NCI-H2196 (cell line): ENCODE measurements around the gene DIP2A.
"Not testable (repeated sequence)": the region's sequence is repeated elsewhere in the genome, so short reads cannot be mapped to it uniquely, and the experiment has no call there.

Experiments
- DNase-seq: peaks from one replicate; lab custom pipeline; 2025; ENCODE audit not compliant: unreplicated experiment; lab: John Stamatoyannopoulos, UW

The DIP2A gene

GRCh38 chr21:46554431-46555224 lies 95.9 kb downstream of the DIP2A start:
- DNase-seq, result peak; percentile 24

- DNase-seq, result no peak
Measured at GRCh38 chr21:46555225-46555617, 96.5 kb downstream of the DIP2A start.

GRCh38 chr21:46555678-46556077 lies 97.0 kb downstream of the DIP2A start:
- DNase-seq, result no peak

- DNase-seq, result no peak
Measured at GRCh38 chr21:46556802-46557201, 98.1 kb downstream of the DIP2A start.

GRCh38 chr21:46557469-46557868 lies 98.8 kb downstream of the DIP2A start:
- DNase-seq, result no peak

DNA sequence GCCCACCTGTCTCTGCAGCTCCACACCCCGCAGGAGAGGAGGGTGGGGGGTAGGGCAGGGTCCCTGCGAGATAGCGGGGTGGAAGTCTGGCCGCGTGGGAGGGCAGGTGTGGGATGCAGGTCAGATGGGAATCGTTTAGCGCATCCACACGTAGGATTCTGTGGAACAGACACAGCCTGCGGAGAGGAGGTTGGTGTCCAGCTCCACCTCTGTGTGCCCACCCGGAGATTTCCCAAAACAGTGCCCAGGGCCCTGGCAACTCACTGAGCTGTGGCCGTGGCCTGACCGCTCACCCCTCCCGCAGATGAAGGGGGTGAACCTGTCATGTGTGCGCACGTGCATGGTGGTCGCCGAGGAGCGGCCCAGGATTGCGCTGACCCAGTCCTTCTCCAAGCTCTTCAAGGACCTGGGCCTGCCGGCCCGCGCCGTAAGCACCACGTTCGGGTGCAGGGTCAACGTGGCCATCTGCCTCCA lies 99.3 kb downstream of the DIP2A start:
- no peak for DNase-seq

DNA sequence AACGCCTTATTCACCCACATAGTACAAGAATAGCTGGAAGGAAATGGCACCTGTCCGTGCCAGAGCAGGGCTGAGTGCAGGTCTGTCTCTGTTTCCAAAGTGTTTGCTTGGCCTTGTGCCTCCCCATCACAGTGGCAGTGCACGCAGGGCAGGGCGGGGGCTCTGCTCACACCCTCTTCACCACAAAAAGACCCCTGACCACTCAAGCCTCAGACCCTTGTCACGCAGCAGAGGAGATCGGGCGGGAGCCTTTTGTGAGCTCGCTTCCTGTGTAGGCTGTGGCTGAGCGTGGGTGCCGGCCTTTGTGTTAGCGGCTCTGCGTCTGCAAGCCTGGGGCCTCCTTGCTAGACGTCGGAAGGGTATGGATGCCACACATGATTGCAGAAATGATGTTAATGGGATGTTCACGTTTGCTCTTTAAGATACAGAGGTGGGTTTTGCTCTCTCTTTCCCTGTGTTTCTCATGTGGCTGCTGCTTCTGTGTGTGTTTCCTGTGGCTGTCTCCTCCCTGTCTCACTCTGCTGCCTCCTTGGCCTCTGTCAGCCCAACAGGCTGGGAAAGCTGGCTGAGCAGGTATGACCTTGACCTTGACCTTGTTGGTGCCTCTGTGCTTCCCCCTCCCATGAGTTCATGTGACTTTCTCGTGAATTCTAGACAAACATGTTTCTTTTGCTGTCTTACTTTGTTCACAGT lies 100.7 kb downstream of the DIP2A start:
- no peak for DNase-seq

- no peak for DNase-seq
Measured at GRCh38 chr21:46560568-46561444, 102.1 kb downstream of the DIP2A start.

DNA sequence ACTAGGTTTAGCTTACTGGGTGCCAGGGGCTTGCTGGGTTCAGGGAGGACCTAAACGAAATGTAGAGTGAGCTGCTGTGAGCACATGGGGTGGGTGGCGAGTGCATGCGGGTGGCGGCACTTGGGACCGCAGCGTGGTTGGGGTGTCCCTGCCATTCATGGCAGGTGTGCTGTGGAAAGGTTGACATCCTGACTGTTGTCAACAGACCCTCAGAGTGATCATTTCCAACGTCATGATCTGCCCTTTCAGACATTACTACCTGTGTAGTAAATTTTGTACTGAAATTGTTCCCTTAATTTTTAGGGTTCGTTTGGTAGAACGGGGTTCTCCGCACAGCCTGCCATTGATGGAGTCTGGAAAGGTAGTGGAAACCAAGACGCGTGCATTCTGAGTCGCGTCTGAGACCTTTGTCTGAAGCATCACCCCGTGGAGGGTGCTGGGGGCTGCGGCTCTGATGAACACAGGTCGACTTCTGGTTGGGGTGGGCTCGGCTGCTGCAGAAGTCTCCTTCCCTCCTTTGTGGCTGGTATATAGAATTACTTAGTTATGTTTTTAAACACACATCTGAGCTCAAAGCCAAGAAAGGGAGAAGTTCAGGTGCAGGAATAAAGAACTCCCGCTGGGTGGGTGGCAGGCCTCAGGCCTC lies 102.9 kb downstream of the DIP2A start:
- DNase-seq, result no peak

DNA sequence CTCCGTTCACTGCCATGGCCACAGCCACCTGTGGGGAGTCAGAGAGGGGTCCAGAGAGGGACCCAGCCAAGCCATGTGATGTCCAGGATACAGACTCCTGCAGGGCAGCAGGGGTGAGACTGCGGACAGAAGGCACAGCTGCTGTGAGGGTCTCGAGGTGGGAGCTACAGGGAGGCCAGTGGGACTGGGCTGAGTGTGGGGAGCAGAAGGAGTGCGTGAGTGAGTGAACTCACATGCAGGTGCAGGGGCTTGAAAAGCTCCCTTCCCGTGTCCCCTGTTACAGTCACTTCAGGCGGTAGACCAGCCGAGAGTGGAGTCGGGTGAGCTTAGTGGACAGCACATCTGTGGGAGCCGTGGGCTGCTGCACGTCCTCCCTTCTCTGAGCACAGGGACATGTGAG lies 103.8 kb downstream of the DIP2A start:
- no peak for DNase-seq

DNA sequence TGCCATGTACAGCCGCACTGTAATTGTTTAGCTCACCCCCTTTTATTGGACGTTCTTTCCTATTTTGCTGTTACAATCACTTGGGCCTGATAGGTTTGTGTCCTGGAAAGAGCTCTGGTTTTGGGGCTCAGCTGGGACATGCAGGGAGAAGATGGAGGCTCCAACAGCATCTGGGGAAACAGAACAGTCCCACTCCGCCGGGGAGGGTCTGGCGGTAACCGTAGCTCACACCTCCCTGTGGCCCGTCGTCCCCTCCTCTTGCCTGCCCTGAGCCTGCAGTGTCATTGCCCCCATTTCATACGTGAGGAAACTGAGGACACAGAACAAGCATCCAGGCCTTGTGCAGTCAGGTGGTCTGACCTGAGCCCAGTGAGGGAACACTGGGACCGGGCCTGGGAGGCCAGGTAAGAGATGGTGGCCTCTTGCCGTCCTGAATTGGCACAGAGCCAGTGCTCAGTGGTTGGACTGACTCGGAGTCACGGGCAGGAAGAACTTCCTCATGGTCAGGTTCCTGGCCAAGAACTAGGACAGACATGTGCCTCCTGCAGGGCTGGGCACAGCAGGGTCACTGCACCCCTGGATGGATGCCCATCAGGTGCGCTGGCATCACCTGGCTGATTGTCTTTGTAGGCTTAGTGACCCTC lies 104.4 kb downstream of the DIP2A start:
- DNase-seq, result peak; percentile 3

DNA sequence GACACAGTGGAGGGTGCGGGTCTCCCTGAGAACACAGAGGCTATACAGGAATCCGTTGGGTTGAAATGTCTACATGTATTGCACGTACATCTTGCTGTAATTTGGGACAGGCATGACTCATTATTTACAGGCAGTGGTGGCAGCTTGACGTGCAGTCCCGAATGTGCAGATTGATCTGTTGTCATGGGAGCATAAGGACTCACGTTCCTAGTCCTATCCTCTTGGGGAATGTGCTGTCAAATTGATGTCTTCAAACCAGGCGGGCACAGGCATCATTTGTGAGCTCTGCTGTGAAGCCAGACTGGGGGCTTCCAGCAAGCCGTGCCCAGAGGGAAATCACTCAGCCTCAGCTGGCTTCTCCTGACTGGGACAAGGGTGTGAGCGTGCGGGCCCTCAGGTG lies 105.7 kb downstream of the DIP2A start:
- no peak for DNase-seq

DNA sequence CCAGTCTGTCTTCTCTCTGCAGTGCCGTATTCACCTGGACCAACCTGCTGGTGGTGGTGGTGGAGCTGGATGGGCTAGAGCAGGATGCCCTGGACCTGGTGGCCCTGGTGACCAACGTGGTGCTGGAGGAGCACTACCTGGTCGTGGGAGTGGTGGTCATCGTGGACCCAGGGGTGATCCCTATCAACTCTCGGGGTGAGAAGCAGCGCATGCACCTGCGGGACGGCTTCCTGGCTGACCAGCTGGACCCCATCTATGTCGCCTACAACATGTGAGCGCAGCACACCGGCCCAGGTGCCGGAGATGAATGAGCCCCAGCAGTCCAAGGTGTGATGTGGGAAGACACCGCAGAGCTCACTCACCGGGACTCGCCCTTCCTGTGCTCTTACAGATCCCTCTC lies 108.7 kb downstream of the DIP2A start:
- DNase-seq, result no peak

DNA sequence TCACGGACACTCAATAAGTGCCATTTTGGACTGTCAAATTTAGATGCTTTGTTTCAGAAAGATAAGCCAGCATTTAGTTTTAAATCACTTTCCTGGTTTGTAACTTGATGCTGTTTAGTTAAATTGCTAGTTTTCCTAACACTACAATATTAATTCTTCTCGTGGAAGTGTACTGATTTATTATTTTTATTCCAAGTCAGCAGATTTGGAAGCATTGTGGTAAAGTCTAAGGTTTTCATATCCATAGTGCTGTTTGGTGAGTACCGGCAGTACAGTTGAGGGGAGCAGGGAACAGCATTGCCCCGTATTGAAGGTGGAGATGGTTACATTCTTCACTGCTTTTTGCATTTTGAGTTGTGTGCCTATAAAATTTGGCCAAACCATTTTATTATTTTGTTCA lies 109.9 kb downstream of the DIP2A start:
- DNase-seq, result no peak

- no peak for DNase-seq
Measured at GRCh38 chr21:46569081-46569480, 110.4 kb downstream of the DIP2A start.

- DNase-seq, result no peak
Measured at GRCh38 chr21:46570119-46570518, 111.4 kb downstream of the DIP2A start.

DNA sequence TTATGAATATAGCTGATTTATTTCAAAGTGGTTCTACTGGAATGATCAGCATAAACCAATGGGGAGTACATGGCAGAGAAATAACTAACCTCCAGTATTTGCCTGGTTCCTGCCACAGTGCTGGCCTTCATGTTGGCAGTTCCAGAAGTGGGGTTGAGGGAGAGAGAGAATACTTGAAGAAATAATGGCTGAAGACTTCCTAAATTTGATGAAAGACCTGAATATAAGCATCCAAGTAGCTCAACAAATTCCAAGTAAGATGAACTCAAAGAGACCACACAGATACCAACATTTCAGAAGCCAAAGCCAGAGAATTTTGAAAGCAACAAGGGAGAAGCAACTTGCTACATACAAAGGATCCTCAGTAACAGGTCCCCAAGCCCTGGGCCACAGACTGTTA lies 111.9 kb downstream of the DIP2A start:
- DNase-seq, result no peak

DNA sequence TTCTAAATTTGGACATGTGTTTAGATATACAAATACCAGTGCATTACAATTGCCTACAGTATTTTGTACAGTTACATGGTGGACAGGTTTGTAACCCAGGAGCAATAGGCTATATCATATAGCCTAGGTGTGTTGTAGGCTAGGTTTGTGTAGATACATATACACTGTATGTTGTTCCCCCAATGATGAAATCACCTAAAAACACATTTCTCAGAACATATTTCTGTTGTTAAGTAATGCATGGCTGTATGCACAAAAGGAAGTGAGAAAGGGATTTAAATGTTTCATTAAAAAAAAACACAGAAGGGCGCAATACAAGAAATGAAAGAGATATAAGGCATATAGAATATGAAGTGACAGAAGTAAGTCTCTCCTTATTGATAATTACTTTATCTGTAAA lies 114.2 kb downstream of the DIP2A start:
- DNase-seq, result no peak

- DNase-seq, result not testable (repeated sequence)
Measured at GRCh38 chr21:46577786-46578185, 119.1 kb downstream of the DIP2A start.

DNA sequence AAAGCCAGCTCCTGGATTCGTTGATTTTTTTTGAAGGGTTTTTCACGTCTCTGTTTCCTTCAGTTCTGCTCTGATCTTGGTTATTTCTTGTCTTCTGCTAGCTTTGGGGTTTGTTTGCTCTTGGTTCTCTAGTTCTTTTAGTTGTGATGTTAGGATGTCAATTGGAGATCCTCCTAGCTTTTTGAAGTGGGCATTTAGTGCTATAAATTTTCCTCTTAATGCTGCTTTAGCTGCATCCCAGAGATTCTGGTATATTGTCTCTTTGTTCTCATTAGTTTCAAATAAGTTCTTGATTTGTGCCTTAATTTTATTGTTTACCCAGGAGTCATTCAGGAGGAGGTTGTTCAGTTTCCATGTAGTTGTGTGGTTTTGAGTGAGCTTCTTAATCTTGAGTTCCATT lies 120.7 kb downstream of the DIP2A start:
- not testable (repeated sequence) for DNase-seq
